Gastroesophageal sphincter (tissue), 4 donors: ENCODE measurements around the gene IL1RAPL1. TPM values are rescaled to one million over a fixed set of nuclear protein-coding genes. Genes with fewer than 3 reads are reported as not detected.
"Not testable (repeated sequence)": the region's sequence is repeated elsewhere in the genome, so short reads cannot be mapped to it uniquely, and the experiment has no call there.

ENCODE experiments used
- ATAC-seq: fragments of 150-250 bp; one replicate; pipeline ENCODE4 v1.9.1; 2016; ENCODE audit warnings: mild to moderate bottlenecking, moderate library complexity
- H3K27ac ChIP-seq, 4 donors: fragments of 200-600 bp; sonication (generic) in 3 of 4; 1 replicate in 3 of 4; 2 replicates in 1 of 4; pipeline ENCODE4 v1.5.1; 2016 to 2019
- H3K27me3 ChIP-seq: fragments of 200-600 bp; sonication (generic); one replicate; pipeline ENCODE4 v1.5.1; 2019
- H3K36me3 ChIP-seq, 2 donors: fragments of 200-600 bp; sonication (generic); one replicate each; pipeline ENCODE4 v1.5.1; 2019; ENCODE audit warnings: control low read depth in 1 of 2
- H3K4me1 ChIP-seq, 3 donors: fragments of 200-600 bp; sonication (generic); 1 replicate in 2 of 3; 2 replicates in 1 of 3; pipeline ENCODE4 v1.5.1; 2016 to 2019; ENCODE audit warnings: control low read depth in 2 of 3
- H3K4me3 ChIP-seq, 2 donors: fragments of 200-600 bp; sonication (generic); one replicate each; pipeline ENCODE4 v1.5.1; 2019; ENCODE audit warnings: mild to moderate bottlenecking in 1 of 2, moderate library complexity in 1 of 2
- H3K9me3 ChIP-seq, 3 donors: fragments of 200-600 bp; sonication (generic); one replicate each; pipeline ENCODE4 v1.5.1; 2017 to 2019; ENCODE audit warnings: control low read depth in 2 of 3
- CTCF ChIP-seq, 4 experiments: fragments of 200-600 bp in 2 of 4; fragments of 450-650 bp in 2 of 4; sonication (generic) in 1 of 4; IDR thresholded peaks; one replicate each; pipeline ENCODE4 v1.5.1; 2017 to 2019; ENCODE audit warnings: antibody characterized with exemption in 4 of 4, mild to moderate bottlenecking in 2 of 4, moderate library complexity in 2 of 4
- EP300 ChIP-seq: sonication (generic); formaldehyde crosslinking; IDR thresholded peaks from one replicate; pipeline ENCODE4 v1.6.1; 2017; ENCODE audit warnings: antibody characterized with exemption, mild to moderate bottlenecking
- POLR2A ChIP-seq, 2 donors: fragments of 450-650 bp; IDR thresholded peaks; one replicate each; pipeline ENCODE4 v1.6.1; 2017; ENCODE audit warnings: antibody characterized with exemption in 2 of 2, mild to moderate bottlenecking in 2 of 2, moderate library complexity in 1 of 2
- POLR2AphosphoS5 ChIP-seq: sonication (generic); formaldehyde crosslinking; IDR thresholded peaks from one replicate; pipeline ENCODE4 v1.6.1; 2017; ENCODE audit warnings: antibody characterized with exemption
- WGBS, 2 donors: methylation state at CpG; one replicate each; pipeline ENCODE4 v1.1.5; 2018; ENCODE audit warnings: low coverage in 1 of 2; 5-methylcytosine and 5-hydroxymethylcytosine counted together
- total RNA-seq, 4 donors: library from RNA; depleted of rRNA; stranded (reverse); fragments of >200 nt; gene quantifications; one replicate each; pipeline ENCODE4 v1.1.0, GENCODE V29; 2016

IL1RAPL1 gene
- total RNA-seq, 4 donors from 2014 or later, result 0.27 to 1.6 (median 0.44) TPM

- Histone ChIP-seq H3K4me3 (no peak overlapping the region), H3K27ac (no peak overlapping the region), H3K4me1 (no peaks in the 10 kb centered on the region), H3K27me3 (no peaks in the 10 kb centered on the region), H3K36me3 (no peaks in the 10 kb centered on the region), H3K9me3 (no peaks in the 10 kb centered on the region)
- no peak for ATAC-seq
- no peak for TF ChIP-seq CTCF (IDR thresholded peaks at IDR 0.05)
- TF ChIP-seq EP300, result no peak
- TF ChIP-seq POLR2A (IDR thresholded peaks at IDR 0.05), result no peak
- no peak for TF ChIP-seq POLR2AphosphoS5
- 69 to 73% methylated on average over 2 to 3 of the region's 3 CpGs for WGBS, 2 donors
Observed at GRCh38 chrX:29110041-29110440, 522.8 kb downstream of the IL1RAPL1 start.

- Histone ChIP-seq H3K27me3 (no peaks in the 10 kb centered on the region), H3K27ac (no peak overlapping the region), H3K4me1 (no peaks in the 10 kb centered on the region), H3K9me3 (no peaks in the 10 kb centered on the region), H3K36me3 (no peaks in the 10 kb centered on the region), H3K4me3 (no peak overlapping the region)
- ATAC-seq, result no peak
- WGBS, 2 donors, result 90% methylated on average over 1 of the region's 1 CpG; no CpG with 5 or more reads in 1 of the 2 donors
- no peak for TF ChIP-seq CTCF (IDR thresholded peaks at IDR 0.05)
- TF ChIP-seq EP300, result no peak
- TF ChIP-seq POLR2A (IDR thresholded peaks at IDR 0.05), result no peak
- TF ChIP-seq POLR2AphosphoS5, result no peak
Observed at GRCh38 chrX:29113221-29113620, 526.0 kb downstream of the IL1RAPL1 start.

GRCh38 chrX:29122817-29123216 lies 535.6 kb downstream of the IL1RAPL1 start:
- not testable (repeated sequence) for H3K9me3 ChIP-seq, H3K4me3 ChIP-seq, H3K27ac ChIP-seq, H3K36me3 ChIP-seq, H3K27me3 ChIP-seq, H3K4me1 ChIP-seq, ATAC-seq
- WGBS, 2 donors, result 11 to 33% methylated on average over 1 of the region's 2 CpGs

GRCh38 chrX:29130905-29131304 lies 543.7 kb downstream of the IL1RAPL1 start:
- no peaks in the 10 kb centered on the region for H3K27me3 ChIP-seq
- no peaks in the 10 kb centered on the region for H3K36me3 ChIP-seq
- TF ChIP-seq POLR2A (IDR thresholded peaks at IDR 0.05) (no peak), POLR2AphosphoS5 (no peak), CTCF (IDR thresholded peaks at IDR 0.05) (no peak), EP300 (no peak)
- H3K9me3 ChIP-seq, result no peaks in the 10 kb centered on the region
- WGBS, 2 donors, result 65 to 69% methylated on average over 4 of the region's 4 CpGs
- no peaks in the 10 kb centered on the region for H3K4me1 ChIP-seq
- H3K27ac ChIP-seq, result no peak overlapping the region
- no peak for ATAC-seq
- H3K4me3 ChIP-seq, result no peak overlapping the region

GRCh38 chrX:29136904-29137303 lies 549.7 kb downstream of the IL1RAPL1 start:
- no peaks in the 10 kb centered on the region for H3K4me1 ChIP-seq
- H3K9me3 ChIP-seq, result no peaks in the 10 kb centered on the region
- H3K36me3 ChIP-seq, result no peaks in the 10 kb centered on the region
- H3K27ac ChIP-seq, result no peak overlapping the region
- no peak overlapping the region for H3K4me3 ChIP-seq
- TF ChIP-seq POLR2A (IDR thresholded peaks at IDR 0.05) (no peak), POLR2AphosphoS5 (no peak), EP300 (no peak), CTCF (IDR thresholded peaks at IDR 0.05) (no peak)
- H3K27me3 ChIP-seq, result no peaks in the 10 kb centered on the region
- ATAC-seq, result no peak
- 90 to 100% methylated on average over 2 of the region's 2 CpGs for WGBS, 2 donors
